Endodermal cell (in vitro differentiated cells): ENCODE results near the gene USP12. TPM values are rescaled to one million over a fixed set of nuclear protein-coding genes. Genes with fewer than 3 reads are reported as not detected.
"Not testable (repeated sequence)": the region's sequence is repeated elsewhere in the genome, so short reads cannot be mapped to it uniquely, and the experiment has no call there.

Experiments
- DNase-seq: peaks from one replicate; pipeline ENCODE4 v3.0.0-alpha.2; 2017
- H3K27ac ChIP-seq: 2 replicates; pipeline ENCODE4 v1.5.1; 2013; ENCODE audit warnings: mild to moderate bottlenecking, low read depth, low read length, moderate library complexity
- H3K27me3 ChIP-seq: 2 replicates; pipeline ENCODE4 v1.6.1; 2013; ENCODE audit warnings: mild to moderate bottlenecking, low read length, moderate library complexity; ENCODE audit not compliant: insufficient read depth, control insufficient read depth, poor library complexity, severe bottlenecking
- H3K36me3 ChIP-seq: 2 replicates; pipeline ENCODE4 v1.7.0; 2013; ENCODE audit warnings: mild to moderate bottlenecking, low read length, moderate library complexity; ENCODE audit not compliant: control insufficient read depth, insufficient read depth
- H3K4me1 ChIP-seq: one replicate; pipeline ENCODE4 v1.7.0; 2013; ENCODE audit warnings: low read length; ENCODE audit not compliant: control insufficient read depth, insufficient read depth
- H3K4me3 ChIP-seq: 2 replicates; pipeline ENCODE4 v1.5.1; 2013; ENCODE audit warnings: mild to moderate bottlenecking, low read length, moderate library complexity
- H3K9ac ChIP-seq: 2 replicates; pipeline ENCODE4 v1.6.1; 2013; ENCODE audit warnings: mild to moderate bottlenecking, low read length, moderate library complexity; ENCODE audit not compliant: poor library complexity, severe bottlenecking; ENCODE audit errors: extremely low read depth
- H3K9me3 ChIP-seq: 2 replicates; pipeline ENCODE4 v1.6.1; 2013; ENCODE audit warnings: mild to moderate bottlenecking, low read length, moderate library complexity; ENCODE audit not compliant: control insufficient read depth
- H3K27ac Mint-ChIP-seq: 2 replicates; pipeline ENCODE4 v1.8.0; 2020; ENCODE audit warnings: mixed read lengths
- H3K27me3 Mint-ChIP-seq: 2 replicates; pipeline ENCODE4 v1.8.0; 2021; ENCODE audit warnings: mild to moderate bottlenecking, mixed read lengths; ENCODE audit not compliant: insufficient read depth
- H3K36me3 Mint-ChIP-seq: 2 replicates; pipeline ENCODE4 v1.8.0; 2020; ENCODE audit warnings: low read depth, mixed read lengths
- H3K4me1 Mint-ChIP-seq: 2 replicates; pipeline ENCODE4 v1.8.0; 2020; ENCODE audit warnings: mixed read lengths
- H3K4me3 Mint-ChIP-seq: 2 replicates; pipeline ENCODE4 v1.8.0; 2020; ENCODE audit warnings: mild to moderate bottlenecking, moderate library complexity, mixed read lengths
- H3K9me3 Mint-ChIP-seq: 2 replicates; pipeline ENCODE4 v1.8.0; 2020; ENCODE audit warnings: mild to moderate bottlenecking, mixed read lengths
- WGBS, 2 experiments: methylation state at CpG; one replicate each; pipeline versions ENCODE4 v1.1.5 to v1.1.7; 2013; ENCODE audit warnings: missing lambda C conversion rate in 2 of 2, mixed read lengths in 1 of 2; ENCODE audit not compliant: insufficient coverage in 1 of 2, insufficient read length in 1 of 2; 5-methylcytosine and 5-hydroxymethylcytosine counted together
- long read RNA-seq, 4 experiments: library from polyadenylated mRNA in 2 of 4; library from RNA in 1 of 4; library from capped mRNA in 1 of 4; stranded (forward) in 3 of 4; unstranded in 1 of 4; transcript quantifications; one replicate each; pipeline ENCODE4 v2.0.0, GENCODE V29; 2020 to 2021; ENCODE audit warnings: inconsistent platforms in 1 of 4
- polyA plus RNA-seq, 2 experiments: library from polyadenylated mRNA; stranded (reverse); fragments of 50-300 nt; gene quantifications; one replicate each; pipeline ENCODE4 v1.2.3, GENCODE V29; 2013
- total RNA-seq, 2 donors: library from RNA; stranded (reverse); fragmentation: NEBNext Ultra II Directional in 1 of 2; extraction: Animal tissue kit (Norgen Biotek cat#: 25700) in 1 of 2; gene quantifications; 2 replicates in 1 of 2; 3 replicates in 1 of 2; pipeline ENCODE4 v1.2.1, GENCODE V29; 2021
- TF ChIP-seq, protein P1 (sequence below): fragments of 200-600 bp; sonication (generic); conservative IDR thresholded peaks from 2 replicates; pipeline ENCODE4 v1.5.0; 2021; ENCODE audit warnings: antibody characterized with exemption, mild to moderate bottlenecking

The USP12 gene, protein sequence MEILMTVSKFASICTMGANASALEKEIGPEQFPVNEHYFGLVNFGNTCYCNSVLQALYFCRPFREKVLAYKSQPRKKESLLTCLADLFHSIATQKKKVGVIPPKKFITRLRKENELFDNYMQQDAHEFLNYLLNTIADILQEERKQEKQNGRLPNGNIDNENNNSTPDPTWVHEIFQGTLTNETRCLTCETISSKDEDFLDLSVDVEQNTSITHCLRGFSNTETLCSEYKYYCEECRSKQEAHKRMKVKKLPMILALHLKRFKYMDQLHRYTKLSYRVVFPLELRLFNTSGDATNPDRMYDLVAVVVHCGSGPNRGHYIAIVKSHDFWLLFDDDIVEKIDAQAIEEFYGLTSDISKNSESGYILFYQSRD
- total RNA-seq = 10 to 100 TPM; 18.9 to 23.2 TPM
- polyA plus RNA-seq (2013, experiment 1 of 2) = 18.8 TPM
- 18.2 TPM for polyA plus RNA-seq (2013, experiment 2 of 2)
- long read RNA-seq, experiment 1, full-length matches to known transcripts = 3 of 22 reads
- long read RNA-seq, experiment 1, partial matches to known transcripts = 2 of 22 reads
- long read RNA-seq, experiment 1, other reads (novel, unspliced or antisense) = 17 of 22 reads
- long read RNA-seq, experiment 2, full-length matches to known transcripts = 27 of 40 reads
- long read RNA-seq, experiment 2, partial matches to known transcripts = 1 of 40 reads
- long read RNA-seq, experiment 2, other reads (novel, unspliced or antisense) = 12 of 40 reads
- long read RNA-seq, experiment 3, full-length matches to known transcripts = 3 of 4 reads
- long read RNA-seq, experiment 3, partial matches to known transcripts = 1 of 4 reads
- long read RNA-seq, experiment 3, other reads (novel, unspliced or antisense) = 0 of 4 reads
- long read RNA-seq, experiment 4, partial matches to known transcripts = 0 of 4 reads
- long read RNA-seq, experiment 4, other reads (novel, unspliced or antisense) = 4 of 4 reads

DNA sequence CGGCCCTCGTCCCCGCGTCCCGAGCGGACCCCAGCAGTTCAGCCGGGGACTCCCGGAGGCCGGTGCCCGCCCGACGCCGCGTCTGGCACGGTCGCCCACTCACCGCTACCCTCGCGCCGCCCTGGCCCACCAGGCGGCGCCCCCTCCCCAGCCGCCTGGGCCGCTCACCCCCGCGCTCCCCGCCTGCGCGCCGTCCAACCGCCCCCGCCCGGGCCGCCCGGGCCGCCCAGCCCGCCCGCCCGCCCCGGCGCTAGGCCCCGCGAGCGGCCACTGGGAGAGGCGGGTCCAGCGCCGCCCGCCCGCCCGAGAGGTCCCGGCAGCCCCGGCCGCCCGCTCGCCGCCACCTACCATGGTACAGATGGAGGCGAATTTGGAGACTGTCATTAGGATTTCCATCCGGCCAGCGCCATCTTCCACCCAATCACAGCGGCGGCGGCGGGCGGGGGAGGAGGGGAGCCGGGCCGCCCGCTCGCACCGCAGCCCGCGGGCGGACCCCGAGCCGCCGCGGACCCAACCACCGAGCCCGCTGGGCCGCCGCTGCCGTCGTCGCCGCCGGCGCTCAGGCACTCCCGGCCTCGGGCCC, at the start of gene USP12:
USP12 (minus strand) TSS at position 568 of the 583 bp plus-strand sequence; CDS start at position 396, 172 bp downstream.
- Histone ChIP-seq H3K9me3 (no peaks in the 10 kb centered on the region), H3K36me3 (no peaks in the 10 kb centered on the region), H3K4me1 (peaks cover 5% of the 10 kb centered on the region), H3K9ac (peak within 1 kb of the TSS; percentile 66), H3K27me3 (peaks cover 38% of the 10 kb centered on the region), H3K27ac (peak within 1 kb of the TSS; percentile 45), H3K4me3 (peak within 1 kb of the TSS; percentile 94)
- TF ChIP-seq, protein P1, sequence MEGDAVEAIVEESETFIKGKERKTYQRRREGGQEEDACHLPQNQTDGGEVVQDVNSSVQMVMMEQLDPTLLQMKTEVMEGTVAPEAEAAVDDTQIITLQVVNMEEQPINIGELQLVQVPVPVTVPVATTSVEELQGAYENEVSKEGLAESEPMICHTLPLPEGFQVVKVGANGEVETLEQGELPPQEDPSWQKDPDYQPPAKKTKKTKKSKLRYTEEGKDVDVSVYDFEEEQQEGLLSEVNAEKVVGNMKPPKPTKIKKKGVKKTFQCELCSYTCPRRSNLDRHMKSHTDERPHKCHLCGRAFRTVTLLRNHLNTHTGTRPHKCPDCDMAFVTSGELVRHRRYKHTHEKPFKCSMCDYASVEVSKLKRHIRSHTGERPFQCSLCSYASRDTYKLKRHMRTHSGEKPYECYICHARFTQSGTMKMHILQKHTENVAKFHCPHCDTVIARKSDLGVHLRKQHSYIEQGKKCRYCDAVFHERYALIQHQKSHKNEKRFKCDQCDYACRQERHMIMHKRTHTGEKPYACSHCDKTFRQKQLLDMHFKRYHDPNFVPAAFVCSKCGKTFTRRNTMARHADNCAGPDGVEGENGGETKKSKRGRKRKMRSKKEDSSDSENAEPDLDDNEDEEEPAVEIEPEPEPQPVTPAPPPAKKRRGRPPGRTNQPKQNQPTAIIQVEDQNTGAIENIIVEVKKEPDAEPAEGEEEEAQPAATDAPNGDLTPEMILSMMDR = peak; percentile 51
- H3K4me1 Mint-ChIP-seq = peaks cover 30% of the 10 kb centered on the region
- peak within 1 kb of the TSS; percentile 84 for H3K27ac Mint-ChIP-seq
- H3K27me3 Mint-ChIP-seq = peaks cover 35% of the 10 kb centered on the region
- no peaks in the 10 kb centered on the region for H3K9me3 Mint-ChIP-seq
- H3K36me3 Mint-ChIP-seq = no peaks in the 10 kb centered on the region
- H3K4me3 Mint-ChIP-seq = peak within 1 kb of the TSS; percentile 73
- 0% methylated on average over 16 to 87 of the region's 88 CpGs for WGBS, 2 experiments
- peak; percentile 85 for DNase-seq

DNA sequence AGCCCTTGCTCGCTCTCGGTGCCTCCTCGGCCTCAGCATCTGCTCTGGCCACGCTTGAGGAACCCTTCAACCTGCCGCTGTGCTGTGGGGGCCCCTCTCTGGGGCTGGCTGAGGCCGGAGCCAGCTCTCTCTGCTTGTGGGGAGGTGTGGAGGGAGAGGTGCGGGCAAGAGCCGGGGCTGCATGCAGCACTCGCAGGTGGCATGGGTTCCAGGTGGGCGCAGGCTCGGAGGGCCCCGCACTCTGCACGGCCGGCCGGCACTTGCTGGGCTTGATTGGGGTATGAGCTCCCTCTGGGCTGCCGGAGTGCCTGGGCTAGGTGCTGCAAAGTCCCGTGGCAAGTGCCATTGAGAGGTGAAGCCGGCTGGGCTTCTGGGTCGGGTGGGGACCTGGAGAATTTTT, 48.0 kb upstream of the USP12 start:
- H3K27me3 ChIP-seq = no peaks in the 10 kb centered on the region
- H3K9ac ChIP-seq = no peak overlapping the region
- peaks cover 19% of the 10 kb centered on the region for H3K9me3 ChIP-seq
- H3K4me1 ChIP-seq = no peaks in the 10 kb centered on the region
- Mint-ChIP-seq H3K36me3 (peaks cover 3% of the 10 kb centered on the region), H3K27me3 (peaks cover 4% of the 10 kb centered on the region), H3K4me3 (no peak overlapping the region), H3K4me1 (no peaks in the 10 kb centered on the region), H3K27ac (no peak overlapping the region), H3K9me3 (peaks cover 36% of the 10 kb centered on the region)
- no peak overlapping the region for H3K4me3 ChIP-seq
- TF ChIP-seq, protein P1 = no peak
- H3K27ac ChIP-seq = no peak overlapping the region
- H3K36me3 ChIP-seq = no peaks in the 10 kb centered on the region
- WGBS, 2 experiments = 86 to 89% methylated on average over 11 to 19 of the region's 19 CpGs
- DNase-seq = no peak

DNA sequence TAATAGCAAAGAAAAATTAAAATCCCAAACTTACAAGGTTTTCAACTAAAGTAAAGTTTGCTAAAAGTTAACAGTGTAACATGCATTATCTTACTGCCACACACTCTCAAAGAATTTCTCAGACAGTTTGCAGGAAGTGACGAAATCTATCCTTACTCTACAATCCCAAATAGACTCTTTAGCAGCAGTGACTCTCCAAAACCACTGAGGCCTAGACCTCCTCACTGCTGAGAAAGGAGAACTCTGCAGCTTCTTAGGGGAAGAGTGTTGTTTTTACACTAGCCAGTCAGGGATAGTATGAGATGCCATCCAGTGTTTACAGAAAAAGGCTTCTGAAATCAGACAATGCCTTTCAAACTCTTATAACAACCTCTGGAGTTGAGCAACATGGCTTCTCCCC, 47.2 kb upstream of the USP12 start:
- DNase-seq, H3K4me3 Mint-ChIP-seq, H3K9ac ChIP-seq, H3K27ac ChIP-seq, H3K27me3 ChIP-seq, H3K27ac Mint-ChIP-seq, H3K27me3 Mint-ChIP-seq, H3K4me1 Mint-ChIP-seq, H3K36me3 Mint-ChIP-seq, H3K4me1 ChIP-seq, H3K4me3 ChIP-seq, H3K36me3 ChIP-seq: not testable (repeated sequence)
- H3K9me3 ChIP-seq = peaks cover 15% of the 10 kb centered on the region
- WGBS, 2 experiments = no CpG with 5 or more reads among the region's 1 CpG
- peaks cover 30% of the 10 kb centered on the region for H3K9me3 Mint-ChIP-seq

DNA sequence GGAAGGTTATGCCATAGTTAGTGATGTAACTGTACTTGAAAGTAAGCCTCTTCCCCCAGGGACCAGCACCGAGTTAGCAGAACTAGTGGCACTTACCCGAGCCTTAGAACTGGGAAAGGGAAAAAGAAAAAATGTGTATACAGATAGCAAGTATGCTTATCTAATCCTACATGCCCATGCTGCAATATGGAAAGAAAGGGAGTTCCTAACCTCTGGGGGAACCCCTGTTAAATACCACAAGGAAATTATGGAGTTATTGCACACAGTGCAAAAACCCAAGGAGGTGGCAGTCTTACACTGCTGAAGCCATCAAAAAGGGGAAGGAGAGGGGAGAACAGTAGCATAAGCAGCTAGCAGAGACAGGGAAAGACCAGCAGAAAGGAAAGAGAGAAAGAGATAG, 46.2 kb upstream of the USP12 start:
- H3K27me3 Mint-ChIP-seq, H3K27ac ChIP-seq, H3K36me3 ChIP-seq, H3K4me1 ChIP-seq, H3K27me3 ChIP-seq, H3K9ac ChIP-seq, H3K9me3 ChIP-seq, H3K4me3 ChIP-seq, DNase-seq, H3K4me1 Mint-ChIP-seq, H3K36me3 Mint-ChIP-seq, H3K27ac Mint-ChIP-seq, H3K4me3 Mint-ChIP-seq: not testable (repeated sequence)
- WGBS, 2 experiments = 87 to 100% methylated on average over 2 of the region's 2 CpGs
- peaks cover 25% of the 10 kb centered on the region for H3K9me3 Mint-ChIP-seq

DNA sequence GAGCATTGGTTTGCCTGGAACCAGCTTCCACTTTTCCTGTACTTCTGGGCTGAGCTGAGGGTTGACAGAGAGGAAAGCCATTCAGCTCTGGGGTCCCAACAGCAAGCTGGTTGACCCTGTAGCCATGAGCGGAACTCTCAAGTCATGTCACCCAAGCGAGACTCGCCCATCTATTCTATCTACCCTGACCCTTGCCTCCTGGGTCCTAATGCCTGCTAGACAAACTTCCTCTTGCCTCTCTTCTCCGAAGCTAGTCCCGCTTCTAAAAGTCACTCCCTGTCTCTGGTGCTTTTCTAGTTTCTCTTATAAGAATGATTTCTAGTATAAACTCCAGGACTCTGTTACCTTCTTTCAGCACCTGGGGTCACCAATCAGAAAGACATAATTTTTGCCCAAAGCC, 41.8 kb upstream of the USP12 start:
- not testable (repeated sequence) for H3K27me3 Mint-ChIP-seq, H3K9me3 ChIP-seq, H3K27ac Mint-ChIP-seq, H3K9ac ChIP-seq, H3K27me3 ChIP-seq, H3K4me3 ChIP-seq, DNase-seq, H3K36me3 Mint-ChIP-seq, H3K27ac ChIP-seq, H3K4me1 Mint-ChIP-seq, H3K36me3 ChIP-seq, H3K4me1 ChIP-seq, H3K4me3 Mint-ChIP-seq
- WGBS, 2 experiments = 93 to 98% methylated on average over 3 to 5 of the region's 5 CpGs
- H3K9me3 Mint-ChIP-seq = peaks cover 18% of the 10 kb centered on the region
